Measurements from ENCODE around the gene RIOK1. TPM values are rescaled to one million over a fixed set of nuclear protein-coding genes. Genes with fewer than 3 reads are reported as not detected.

The RIOK1 gene
- total RNA-seq, 4 donors from 2014 or later, result 9.8 to 66.5 (median 23.9) TPM

DNA sequence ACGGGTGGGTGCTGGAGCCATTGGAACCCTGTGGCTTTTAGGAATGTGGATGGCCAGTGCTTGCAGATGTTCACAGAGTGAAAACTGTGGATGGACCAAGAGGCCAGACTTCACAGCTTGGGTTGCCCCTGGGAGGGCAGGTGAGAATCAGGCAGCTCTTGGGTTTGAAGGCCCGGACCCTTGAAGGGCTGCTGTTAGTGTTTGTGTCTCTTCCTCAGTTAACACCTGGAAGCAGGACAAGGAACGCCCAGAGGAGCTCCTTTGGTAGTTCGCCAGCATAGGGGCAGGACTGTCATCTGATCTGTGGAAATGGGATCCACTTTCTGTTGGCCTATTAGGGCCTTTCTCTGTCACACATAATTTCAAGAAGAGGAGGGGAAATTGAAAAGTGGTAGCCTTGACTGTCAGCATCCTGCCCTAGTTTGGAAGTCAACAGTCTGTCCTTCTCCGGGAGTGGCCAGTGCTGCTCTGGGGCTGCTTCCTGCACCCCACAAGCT, 43.6 kb downstream of the RIOK1 start:
- in situ Hi-C loops (cut with MboI; ENCODE audit: low pct_ligation_motif_present in 1 of 4, low pct_unique_long_range_greater_than_20kb in 1 of 4, low sequenced_read_pairs in 3 of 4) (no loop called here), intact Hi-C loops (cut with DNase I; ENCODE audit: low total_unique reads) (no loop called here)
- WGBS, 2 donors (ENCODE audit: low coverage in 1 of 2), result 78% methylated on average over 5 of the region's 5 CpGs; no CpG with 5 or more reads in 1 of the 2 donors
- DNase-seq, result no peak
- no peaks in the 10 kb centered on the region for H3K36me3 ChIP-seq
- H3K9me3 ChIP-seq, result no peaks in the 10 kb centered on the region
- H3K27ac ChIP-seq, result no peak overlapping the region
- H3K27me3 ChIP-seq, result no peaks in the 10 kb centered on the region
- H3K4me3 ChIP-seq, result no peak overlapping the region
- no peaks in the 10 kb centered on the region for H3K4me1 ChIP-seq
- no peak for TF ChIP-seq POLR2AphosphoS5 (IDR thresholded peaks at IDR 0.05)

DNA sequence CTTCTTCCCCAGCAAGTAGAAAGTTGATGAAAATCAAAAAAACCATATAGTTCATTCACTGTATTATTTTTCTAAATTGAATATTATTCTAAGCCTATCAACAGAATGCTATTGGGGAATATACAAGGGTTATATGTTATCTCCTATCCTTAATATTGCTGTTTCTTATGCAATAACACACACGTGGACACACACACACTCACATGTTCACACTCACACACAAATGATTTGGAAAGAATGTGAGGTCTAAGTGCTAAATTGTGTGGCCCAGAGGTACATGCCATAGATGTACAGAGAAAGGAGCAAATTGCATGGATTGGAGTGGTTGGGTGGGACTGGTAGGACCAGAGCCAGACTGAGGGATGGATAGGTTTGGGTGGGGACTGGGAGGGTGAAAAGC, 45.1 kb downstream of the RIOK1 start:
- WGBS, 2 donors (ENCODE audit: low coverage in 1 of 2), result 77 to 78% methylated on average over 1 of the region's 1 CpG
- TF ChIP-seq, protein P1, sequence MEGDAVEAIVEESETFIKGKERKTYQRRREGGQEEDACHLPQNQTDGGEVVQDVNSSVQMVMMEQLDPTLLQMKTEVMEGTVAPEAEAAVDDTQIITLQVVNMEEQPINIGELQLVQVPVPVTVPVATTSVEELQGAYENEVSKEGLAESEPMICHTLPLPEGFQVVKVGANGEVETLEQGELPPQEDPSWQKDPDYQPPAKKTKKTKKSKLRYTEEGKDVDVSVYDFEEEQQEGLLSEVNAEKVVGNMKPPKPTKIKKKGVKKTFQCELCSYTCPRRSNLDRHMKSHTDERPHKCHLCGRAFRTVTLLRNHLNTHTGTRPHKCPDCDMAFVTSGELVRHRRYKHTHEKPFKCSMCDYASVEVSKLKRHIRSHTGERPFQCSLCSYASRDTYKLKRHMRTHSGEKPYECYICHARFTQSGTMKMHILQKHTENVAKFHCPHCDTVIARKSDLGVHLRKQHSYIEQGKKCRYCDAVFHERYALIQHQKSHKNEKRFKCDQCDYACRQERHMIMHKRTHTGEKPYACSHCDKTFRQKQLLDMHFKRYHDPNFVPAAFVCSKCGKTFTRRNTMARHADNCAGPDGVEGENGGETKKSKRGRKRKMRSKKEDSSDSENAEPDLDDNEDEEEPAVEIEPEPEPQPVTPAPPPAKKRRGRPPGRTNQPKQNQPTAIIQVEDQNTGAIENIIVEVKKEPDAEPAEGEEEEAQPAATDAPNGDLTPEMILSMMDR (IDR thresholded peaks at IDR 0.05), result no peak
- TF ChIP-seq EP300 (IDR thresholded peaks at IDR 0.05; ENCODE audit: low read depth) (no peak), POLR2A (IDR thresholded peaks at IDR 0.05) (no peak), POLR2AphosphoS5 (IDR thresholded peaks at IDR 0.05) (no peak)
- no peaks in the 10 kb centered on the region for H3K27me3 ChIP-seq
- H3K4me1 ChIP-seq, result peaks cover 0 to 4% (median 0%) of the 10 kb centered on the region in 4 donors
- no peak overlapping the region for H3K4me3 ChIP-seq
- no peaks in the 10 kb centered on the region for H3K36me3 ChIP-seq
- in situ Hi-C loops (cut with MboI; ENCODE audit: low pct_ligation_motif_present in 1 of 4, low pct_unique_long_range_greater_than_20kb in 1 of 4, low sequenced_read_pairs in 3 of 4) (no loop called here), intact Hi-C loops (cut with DNase I; ENCODE audit: low total_unique reads) (no loop called here)
- H3K27ac ChIP-seq, result no peak overlapping the region
- DNase-seq, result no peak
- H3K9me3 ChIP-seq, result no peaks in the 10 kb centered on the region

DNA sequence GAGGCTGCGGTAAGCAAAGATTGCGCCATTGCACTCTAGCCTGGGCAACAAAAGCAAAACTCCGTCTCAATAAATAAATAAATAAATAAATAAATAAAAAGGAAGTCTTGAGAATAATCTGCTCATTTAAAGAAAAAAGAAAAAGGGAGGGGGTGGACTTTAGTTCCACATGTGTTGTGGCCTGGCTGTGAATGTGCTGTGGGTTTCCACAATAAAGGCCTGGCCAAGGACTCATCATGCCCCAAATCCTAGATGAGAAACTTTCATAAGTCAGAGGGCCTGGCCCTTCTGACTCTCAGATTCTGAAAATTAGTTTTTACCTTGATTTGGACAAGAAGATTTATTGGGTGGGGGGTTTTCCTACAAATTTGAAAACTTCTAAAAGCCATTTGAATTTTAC, 48.4 kb downstream of the RIOK1 start:
- no peak overlapping the region for H3K27ac ChIP-seq
- 94% methylated on average over 3 of the region's 3 CpGs; no CpG with 5 or more reads in 1 of the 2 donors for WGBS, 2 donors (ENCODE audit: low coverage in 1 of 2)
- H3K27me3 ChIP-seq, result no peaks in the 10 kb centered on the region
- DNase-seq, result no peak
- no peaks in the 10 kb centered on the region for H3K9me3 ChIP-seq
- no peaks in the 10 kb centered on the region for H3K36me3 ChIP-seq
- H3K4me1 ChIP-seq, result peaks cover 0 to 4% (median 0%) of the 10 kb centered on the region in 4 donors
- no peak overlapping the region for H3K4me3 ChIP-seq
- in situ Hi-C loops (cut with MboI; ENCODE audit: low pct_ligation_motif_present in 1 of 4, low pct_unique_long_range_greater_than_20kb in 1 of 4, low sequenced_read_pairs in 3 of 4) (no loop called here), intact Hi-C loops (cut with DNase I; ENCODE audit: low total_unique reads) (no loop called here)
- TF ChIP-seq POLR2AphosphoS5 (IDR thresholded peaks at IDR 0.05) (no peak), EP300 (IDR thresholded peaks at IDR 0.05; ENCODE audit: low read depth) (no peak), POLR2A (IDR thresholded peaks at IDR 0.05) (no peak)
- TF ChIP-seq, protein P1 (IDR thresholded peaks at IDR 0.05), result no peak

DNA sequence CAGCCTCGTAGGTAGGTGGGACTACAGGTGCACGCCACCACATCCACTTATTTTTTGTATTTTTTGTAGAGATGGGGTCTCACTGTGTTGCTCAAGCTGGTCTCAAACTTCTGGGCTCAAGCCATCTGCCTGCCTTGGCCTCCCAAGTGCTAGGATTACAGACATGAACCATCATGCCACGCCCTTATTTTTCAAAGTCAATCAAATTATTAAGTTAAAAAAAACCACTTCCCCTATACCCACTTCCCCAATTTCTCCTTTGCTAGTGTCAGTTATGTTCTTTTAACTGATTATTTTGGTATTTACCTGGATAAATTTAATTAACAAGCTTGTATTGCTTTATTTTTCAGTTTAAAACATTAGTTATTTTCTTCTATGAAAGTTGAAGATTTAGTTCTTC, 49.6 kb downstream of the RIOK1 start:
- Histone ChIP-seq H3K27me3 (no peaks in the 10 kb centered on the region), H3K27ac (no peak overlapping the region), H3K4me3 (no peak overlapping the region), H3K4me1 (peaks cover 0 to 4% (median 0%) of the 10 kb centered on the region in 4 donors), H3K36me3 (no peaks in the 10 kb centered on the region), H3K9me3 (no peaks in the 10 kb centered on the region)
- in situ Hi-C loops (cut with MboI; ENCODE audit: low pct_ligation_motif_present in 1 of 4, low pct_unique_long_range_greater_than_20kb in 1 of 4, low sequenced_read_pairs in 3 of 4), result no loop called here
- TF ChIP-seq POLR2AphosphoS5 (IDR thresholded peaks at IDR 0.05) (no peak), EP300 (IDR thresholded peaks at IDR 0.05; ENCODE audit: low read depth) (no peak), POLR2A (IDR thresholded peaks at IDR 0.05) (no peak)
- TF ChIP-seq, protein P1 (IDR thresholded peaks at IDR 0.05), result no peak
- no peak for DNase-seq
- intact Hi-C loops (cut with DNase I; ENCODE audit: low total_unique reads), result no loop called here
- 79 to 81% methylated on average over 2 to 3 of the region's 3 CpGs for WGBS, 2 donors (ENCODE audit: low coverage in 1 of 2)

DNA sequence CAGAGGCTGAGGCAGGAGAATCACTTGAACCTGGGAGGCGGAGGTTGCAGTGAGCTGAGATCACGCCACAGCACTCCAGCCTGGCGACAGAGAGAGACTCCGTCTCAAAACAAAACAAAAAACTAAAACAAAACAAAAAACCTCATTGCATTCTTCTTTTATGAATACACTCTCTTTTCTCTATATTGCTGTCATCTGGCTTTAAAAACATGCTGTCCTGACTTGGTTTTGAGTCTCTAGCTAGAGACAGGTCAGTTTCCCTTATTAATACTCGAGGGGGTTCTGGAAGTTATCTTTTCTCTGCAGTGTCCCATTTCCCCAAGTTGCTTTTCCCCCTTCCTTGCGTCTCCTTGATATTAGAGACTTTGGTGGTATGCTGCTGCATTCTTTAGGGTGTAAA, 50.9 kb downstream of the RIOK1 start:
- Histone ChIP-seq H3K27ac (no peak overlapping the region), H3K27me3 (no peaks in the 10 kb centered on the region), H3K4me1 (peaks cover 0 to 4% (median 0%) of the 10 kb centered on the region in 4 donors), H3K9me3 (no peaks in the 10 kb centered on the region), H3K4me3 (no peak overlapping the region), H3K36me3 (no peaks in the 10 kb centered on the region)
- TF ChIP-seq, protein P1 (IDR thresholded peaks at IDR 0.05), result no peak
- TF ChIP-seq POLR2A (IDR thresholded peaks at IDR 0.05) (no peak), POLR2AphosphoS5 (IDR thresholded peaks at IDR 0.05) (no peak), EP300 (IDR thresholded peaks at IDR 0.05; ENCODE audit: low read depth) (no peak)
- WGBS, 2 donors (ENCODE audit: low coverage in 1 of 2), result 59 to 64% methylated on average over 5 to 6 of the region's 6 CpGs
- intact Hi-C loops (cut with DNase I; ENCODE audit: low total_unique reads) (no loop called here), in situ Hi-C loops (cut with MboI; ENCODE audit: low pct_ligation_motif_present in 1 of 4, low pct_unique_long_range_greater_than_20kb in 1 of 4, low sequenced_read_pairs in 3 of 4) (no loop called here)
- no peak for DNase-seq
